GM18511 (cell line): ENCODE data around the gene ZNF799.
"Not testable (repeated sequence)": the region's sequence is repeated elsewhere in the genome, so short reads cannot be mapped to it uniquely, and the experiment has no call there.

ENCODE experiments used
- ATAC-seq: cut with Tn5 transposase; IDR thresholded peaks from one replicate; pipeline ENCODE4 v1.9.1; 2021; ENCODE audit warnings: mild to moderate bottlenecking, moderate library complexity; ENCODE audit not compliant: unreplicated experiment

ZNF799 gene

GRCh38 chr19:12364391-12365235 lies 36.5 kb downstream of the ZNF799 start:
- ATAC-seq: no peak

GRCh38 chr19:12362236-12362635 lies 38.8 kb downstream of the ZNF799 start:
- not testable (repeated sequence) for ATAC-seq

- ATAC-seq: no peak
These were observed 47.7 kb downstream of the ZNF799 start for GRCh38 chr19:12353375-12353774.

- ATAC-seq: no peak
These were observed 50.2 kb downstream of the ZNF799 start for GRCh38 chr19:12350890-12351197.

- no peak for ATAC-seq
These were observed 50.7 kb downstream of the ZNF799 start for GRCh38 chr19:12350185-12350889.

- ATAC-seq: no peak
These were observed 54.2 kb downstream of the ZNF799 start for GRCh38 chr19:12346896-12347295.

- ATAC-seq: no peak
These were observed 55.9 kb downstream of the ZNF799 start for GRCh38 chr19:12345197-12345596.
